GM21529 (cell line): ENCODE results near the gene FADS3.

Experiments
- ATAC-seq: cut with Tn5 transposase; IDR thresholded peaks from one replicate; pipeline ENCODE4 v1.9.1; 2021; ENCODE audit not compliant: unreplicated experiment

FADS3 gene, protein sequence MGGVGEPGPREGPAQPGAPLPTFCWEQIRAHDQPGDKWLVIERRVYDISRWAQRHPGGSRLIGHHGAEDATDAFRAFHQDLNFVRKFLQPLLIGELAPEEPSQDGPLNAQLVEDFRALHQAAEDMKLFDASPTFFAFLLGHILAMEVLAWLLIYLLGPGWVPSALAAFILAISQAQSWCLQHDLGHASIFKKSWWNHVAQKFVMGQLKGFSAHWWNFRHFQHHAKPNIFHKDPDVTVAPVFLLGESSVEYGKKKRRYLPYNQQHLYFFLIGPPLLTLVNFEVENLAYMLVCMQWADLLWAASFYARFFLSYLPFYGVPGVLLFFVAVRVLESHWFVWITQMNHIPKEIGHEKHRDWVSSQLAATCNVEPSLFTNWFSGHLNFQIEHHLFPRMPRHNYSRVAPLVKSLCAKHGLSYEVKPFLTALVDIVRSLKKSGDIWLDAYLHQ

GRCh38 chr11:61891331-61892084 lies at the start of gene FADS3:
TSS of gene FADS3 (minus strand) at chr11:61891545. CDS start at chr11:61891381, 164 bp downstream.
- peak; percentile 66 for ATAC-seq

DNA sequence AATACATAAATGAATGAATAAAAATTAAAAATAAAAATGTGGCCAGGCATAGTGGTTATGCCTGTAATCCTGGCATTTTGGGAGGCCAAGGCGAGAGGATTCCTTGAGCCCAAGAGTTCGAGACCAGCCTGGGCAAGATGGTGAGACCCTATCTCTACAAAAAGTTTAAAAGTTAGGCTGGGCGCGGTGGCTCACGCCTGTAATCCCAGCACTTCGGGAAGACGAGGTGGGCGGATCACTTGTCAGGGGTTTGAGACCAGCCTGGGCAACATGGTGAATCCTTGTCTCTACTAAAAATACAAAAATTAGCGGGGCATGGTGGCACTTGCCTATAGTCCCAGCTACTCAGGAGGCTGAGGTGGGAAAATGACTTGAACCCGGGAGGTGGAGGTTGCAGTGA lies 49.1 kb upstream of the FADS3 start:
- ATAC-seq, result no peak

GRCh38 chr11:61935861-61936260 lies 44.5 kb upstream of the FADS3 start:
- ATAC-seq, result no peak

DNA sequence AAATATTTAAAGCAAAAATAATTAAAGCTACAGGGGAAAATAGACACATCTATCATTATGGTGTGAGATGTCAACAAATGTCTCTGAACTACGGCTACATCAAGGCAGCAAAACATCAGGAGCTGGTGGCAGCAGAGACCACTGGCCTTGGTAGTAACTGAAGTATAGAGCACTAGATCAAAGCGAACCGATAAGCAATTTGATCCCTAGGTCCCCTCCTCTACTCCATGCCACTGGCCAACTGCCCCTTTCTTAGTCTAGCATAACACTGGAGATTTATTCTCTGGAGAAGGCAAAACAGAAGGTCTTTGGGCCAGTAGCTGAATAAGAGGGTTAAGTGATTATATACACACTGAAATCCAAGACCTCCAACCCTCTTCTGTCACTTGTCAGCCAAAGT lies 39.6 kb upstream of the FADS3 start:
- ATAC-seq, result no peak

DNA sequence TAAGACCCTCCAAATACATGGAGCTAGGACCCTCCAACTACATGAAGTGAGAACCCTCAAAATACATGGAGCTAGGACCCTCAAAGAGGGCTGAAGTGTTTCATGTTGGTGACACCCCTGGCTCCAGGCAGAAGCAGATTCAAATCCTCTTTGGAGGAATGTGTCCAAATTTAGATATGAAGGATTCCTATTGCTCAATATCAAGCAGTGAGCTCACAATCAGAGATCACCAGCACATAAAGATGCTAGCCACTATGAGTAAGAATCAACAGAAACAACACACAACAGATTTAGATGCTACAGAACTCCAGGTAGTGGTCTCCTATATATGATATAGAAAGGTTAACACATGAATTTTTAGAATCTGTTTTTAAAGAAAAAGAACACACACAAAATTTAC lies 37.3 kb upstream of the FADS3 start:
- no peak for ATAC-seq

DNA sequence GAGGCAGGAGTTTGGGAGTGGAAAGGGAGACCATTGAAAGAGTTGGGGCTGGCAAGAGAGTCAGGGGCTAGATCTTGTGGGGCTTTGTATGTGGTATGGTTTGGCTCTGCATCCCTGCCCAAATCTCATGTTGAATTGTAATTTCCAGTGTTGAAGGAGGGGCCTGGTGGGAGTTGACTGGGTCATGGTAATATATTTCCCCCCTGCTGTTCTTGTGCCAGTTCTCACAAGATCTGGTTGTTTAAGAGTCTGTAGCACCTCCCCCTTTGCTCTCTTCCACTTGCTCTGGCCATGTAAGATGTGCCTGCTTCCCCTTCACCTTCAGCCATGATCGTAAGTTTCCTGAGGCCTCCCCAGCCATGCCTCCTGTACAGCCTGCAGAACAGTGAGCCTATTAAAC lies 36.2 kb upstream of the FADS3 start:
- ATAC-seq, result no peak

DNA sequence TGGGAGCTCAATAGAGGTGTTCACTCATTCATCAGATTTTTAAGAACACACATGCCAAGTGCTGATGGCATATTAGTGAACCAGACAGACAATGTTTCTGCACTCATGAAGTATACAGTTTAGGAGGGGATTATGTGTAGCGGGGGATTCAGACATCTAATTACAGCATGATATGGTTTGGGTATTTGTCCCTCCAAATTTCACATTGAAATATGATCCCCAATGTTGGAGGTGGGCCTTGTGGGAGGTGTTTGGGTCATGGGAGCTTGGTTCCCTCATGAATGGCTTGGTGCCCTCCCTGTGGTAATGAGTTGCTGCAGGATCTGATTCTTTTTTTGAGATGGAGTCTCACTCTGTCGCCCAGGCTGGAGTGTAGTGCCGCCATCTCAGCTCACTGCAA lies 34.9 kb upstream of the FADS3 start:
- ATAC-seq, result no peak

DNA sequence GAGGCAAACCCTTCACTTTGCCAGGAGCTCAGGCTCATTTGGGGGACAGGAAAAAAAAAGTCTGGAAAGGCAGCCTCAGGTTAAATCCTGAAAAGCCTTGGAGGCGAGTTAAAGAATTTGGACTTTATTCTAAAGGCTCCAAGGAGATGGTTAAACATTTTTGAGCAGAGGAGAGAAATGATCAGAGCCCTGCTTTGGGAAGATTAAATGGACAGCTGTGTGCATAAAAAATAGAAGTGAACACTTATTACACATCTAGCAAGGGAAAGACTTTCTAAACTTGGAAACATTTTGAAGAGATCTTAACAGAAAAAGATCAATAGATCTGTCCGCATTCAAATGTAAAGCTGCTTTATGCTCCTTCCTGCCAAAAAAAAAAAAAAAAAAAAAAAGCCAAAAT lies 34.4 kb upstream of the FADS3 start:
- ATAC-seq, result no peak

- ATAC-seq, result no peak
These were observed 32.7 kb upstream of the FADS3 start for GRCh38 chr11:61924064-61924455.

GRCh38 chr11:61923166-61924063 lies 32.1 kb upstream of the FADS3 start:
- no peak for ATAC-seq

DNA sequence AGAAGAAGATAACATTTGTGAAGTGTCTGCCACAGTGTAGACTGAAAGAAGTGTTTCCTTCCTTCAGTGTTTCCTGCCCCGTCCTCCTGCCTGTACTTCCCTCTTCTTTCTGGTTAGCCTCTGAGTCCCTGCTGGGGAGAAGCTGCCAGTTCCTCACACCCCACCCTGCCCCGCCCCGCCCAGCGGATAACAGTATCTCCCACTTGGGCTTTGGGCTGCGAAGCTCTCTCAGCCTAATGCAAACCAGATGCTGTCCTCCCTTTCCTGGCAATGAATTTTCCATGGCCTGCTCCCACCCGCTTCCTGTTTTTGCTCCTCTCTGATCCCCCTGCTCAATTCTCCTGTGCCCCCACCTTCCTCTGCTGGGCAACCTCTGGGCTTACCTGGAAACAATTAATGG lies 31.2 kb upstream of the FADS3 start:
- no peak for ATAC-seq

DNA sequence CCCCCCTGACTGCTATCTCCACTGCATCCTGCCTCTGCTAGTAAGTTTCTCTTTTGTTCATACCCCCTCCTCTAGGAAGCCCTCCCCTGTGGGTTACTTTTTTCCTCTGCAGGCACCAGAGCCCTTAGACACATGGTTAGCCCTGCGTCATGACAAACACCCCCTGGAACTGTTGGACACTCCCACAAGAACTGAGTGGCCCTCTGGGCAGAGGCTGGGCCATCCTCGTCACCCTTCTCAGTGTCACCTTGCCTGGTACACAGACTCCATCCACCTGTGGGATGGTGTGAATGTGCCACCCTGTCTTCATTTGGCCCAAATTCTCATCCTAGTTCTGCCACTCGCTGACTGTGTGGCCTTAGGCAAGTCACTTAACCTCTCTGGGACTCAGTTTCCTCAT lies 30.1 kb upstream of the FADS3 start:
- ATAC-seq, result no peak

GRCh38 chr11:61919705-61920631 lies 28.6 kb upstream of the FADS3 start:
- ATAC-seq, result no peak

GRCh38 chr11:61918938-61919704 lies 27.8 kb upstream of the FADS3 start:
- no peak for ATAC-seq

DNA sequence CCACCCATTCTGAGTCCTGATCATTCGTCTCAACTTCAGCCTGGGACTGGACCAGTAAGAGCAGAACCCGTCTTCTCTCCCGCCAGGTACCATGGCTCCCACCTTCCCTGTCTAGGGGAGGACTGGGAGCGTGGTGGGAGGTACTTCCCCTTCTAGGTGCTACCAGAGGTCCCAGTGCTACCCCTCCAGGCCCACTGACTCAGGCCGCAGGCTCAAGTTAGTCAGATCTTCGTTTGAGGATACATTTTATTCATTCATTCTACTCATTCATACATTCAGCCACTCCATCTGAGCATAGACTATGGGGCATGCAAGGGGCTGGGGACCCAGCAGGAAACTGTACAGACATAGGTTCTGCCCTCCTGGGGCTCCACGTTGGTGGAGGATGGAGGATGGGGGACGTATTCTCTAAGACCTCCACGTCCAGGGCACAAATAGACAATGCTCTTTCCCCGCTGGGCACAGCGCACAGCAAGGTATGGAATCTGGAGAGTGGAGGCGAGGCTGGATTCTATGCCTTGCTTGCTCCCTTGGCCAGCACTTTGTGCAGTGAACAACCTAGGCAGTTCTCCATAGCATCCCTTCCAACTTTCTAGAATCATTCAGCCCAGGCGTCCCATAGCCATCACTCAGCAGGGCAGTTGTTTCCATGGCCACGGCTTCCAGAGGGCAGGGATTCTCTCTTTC lies 27.0 kb upstream of the FADS3 start:
- no peak for ATAC-seq

GRCh38 chr11:61917334-61918109 lies 26.2 kb upstream of the FADS3 start, which contains the start of gene RAB3IL1:
TSS of gene RAB3IL1 (minus strand) at chr11:61917566. CDS start at chr11:61917367, 199 bp downstream.
- no peak for ATAC-seq

DNA sequence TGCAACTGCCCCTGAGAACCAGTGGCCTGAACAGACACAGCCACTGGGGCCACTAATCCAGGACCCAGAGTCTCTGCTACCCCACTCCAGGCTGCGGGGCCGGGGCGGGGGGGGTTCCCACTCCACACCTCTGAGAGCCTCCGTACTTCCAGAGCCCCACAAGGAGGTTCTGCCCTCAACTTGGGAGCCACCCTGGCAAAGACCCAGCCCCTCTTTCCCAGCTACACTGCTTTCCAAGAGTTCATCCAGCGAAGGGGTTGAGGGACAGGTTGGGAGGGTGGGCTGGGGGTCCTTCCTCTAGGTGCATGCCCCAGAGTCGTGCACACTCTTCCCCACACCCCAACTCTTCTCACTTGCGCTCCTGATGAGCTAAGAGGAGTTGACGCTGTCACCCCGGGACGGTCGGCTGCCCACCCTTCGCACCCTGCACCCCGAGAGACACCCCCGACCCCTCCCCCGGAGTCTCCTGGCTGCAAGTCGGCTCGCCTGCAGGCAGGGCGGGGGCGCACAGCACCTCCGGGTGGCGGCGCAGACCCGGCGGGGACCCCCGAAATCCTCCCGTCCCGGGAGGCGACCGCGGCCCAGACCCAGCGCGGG lies 25.5 kb upstream of the FADS3 start:
- ATAC-seq, result no peak
